DOHH2 (cell line): ENCODE results near the gene WFDC11.
"Not testable (repeated sequence)": the region's sequence is repeated elsewhere in the genome, so short reads cannot be mapped to it uniquely, and the experiment has no call there.

Experiments
- H3F3A ChIP-seq: fragments of 200-600 bp; sonication (generic), shearing (Covaris generic); 2 replicates; pipeline ENCODE4 v1.6.0; 2016; ENCODE audit warnings: antibody characterized with exemption, mild to moderate bottlenecking; ENCODE audit not compliant: control insufficient read depth, insufficient read depth
- H3K27ac ChIP-seq: fragments of 200-600 bp; sonication (generic); 2 replicates; pipeline ENCODE4 v1.5.1; 2014; ENCODE audit warnings: low read depth, mild to moderate bottlenecking, low read length, moderate library complexity
- H3K27me3 ChIP-seq: fragments of 200-600 bp; sonication (generic); 2 replicates; pipeline ENCODE4 v1.6.1; 2014; ENCODE audit warnings: mild to moderate bottlenecking, low read length, mixed read lengths; ENCODE audit not compliant: control insufficient read depth
- H3K36me3 ChIP-seq: fragments of 200-600 bp; sonication (generic); 2 replicates; pipeline ENCODE4 v1.6.1; 2014; ENCODE audit warnings: mild to moderate bottlenecking, low read length, moderate library complexity, mixed read lengths; ENCODE audit not compliant: control insufficient read depth
- H3K4me1 ChIP-seq: fragments of 200-600 bp; sonication (generic); 2 replicates; pipeline ENCODE4 v1.6.1; 2014; ENCODE audit warnings: mild to moderate bottlenecking, low read length, mixed read lengths; ENCODE audit not compliant: control insufficient read depth
- H3K4me2 ChIP-seq: fragments of 200-600 bp; sonication (generic); 2 replicates; pipeline ENCODE4 v1.6.0; 2014; ENCODE audit warnings: mild to moderate bottlenecking, low read length, moderate library complexity
- H3K4me3 ChIP-seq: fragments of 200-600 bp; sonication (generic); 2 replicates; pipeline ENCODE4 v1.5.1; 2014; ENCODE audit warnings: mild to moderate bottlenecking, low read length, mixed read lengths
- H3K79me2 ChIP-seq: fragments of 200-600 bp; sonication (generic); 2 replicates; pipeline ENCODE4 v1.6.1; 2014; ENCODE audit warnings: mild to moderate bottlenecking, low read length, mixed read lengths; ENCODE audit not compliant: control insufficient read depth
- H3K9me2 ChIP-seq: fragments of 200-600 bp; sonication (generic); replicated peaks from 2 replicates; pipeline ENCODE4 v1.6.1; 2014; ENCODE audit warnings: mild to moderate bottlenecking, low read length, mixed read lengths; ENCODE audit not compliant: control insufficient read depth
- H3K9me3 ChIP-seq: fragments of 200-600 bp; sonication (generic); 2 replicates; pipeline ENCODE4 v1.6.1; 2014; ENCODE audit warnings: antibody characterized with exemption, low read length, mixed read lengths; ENCODE audit not compliant: control insufficient read depth, insufficient read depth
- H4K20me1 ChIP-seq: fragments of 200-600 bp; sonication (generic); 2 replicates; pipeline ENCODE4 v1.6.0; 2014; ENCODE audit warnings: low read depth, mild to moderate bottlenecking, antibody characterized with exemption, low read length, moderate library complexity; ENCODE audit not compliant: control insufficient read depth, insufficient read depth
- CTCF ChIP-seq: fragments of 200-600 bp; sonication (generic); IDR thresholded peaks from one replicate; pipeline ENCODE4 v1.5.1; 2014; ENCODE audit warnings: antibody characterized with exemption, mild to moderate bottlenecking, low read depth, low read length; ENCODE audit not compliant: poor library complexity, severe bottlenecking
- EZH2phosphoT487 ChIP-seq: fragments of 200-600 bp; sonication (generic); IDR thresholded peaks from 2 replicates; pipeline ENCODE4 v1.6.1; 2017; ENCODE audit warnings: borderline replicate concordance, mild to moderate bottlenecking, antibody characterized with exemption, low read length, moderate library complexity, mixed read lengths

WFDC11 gene

DNA sequence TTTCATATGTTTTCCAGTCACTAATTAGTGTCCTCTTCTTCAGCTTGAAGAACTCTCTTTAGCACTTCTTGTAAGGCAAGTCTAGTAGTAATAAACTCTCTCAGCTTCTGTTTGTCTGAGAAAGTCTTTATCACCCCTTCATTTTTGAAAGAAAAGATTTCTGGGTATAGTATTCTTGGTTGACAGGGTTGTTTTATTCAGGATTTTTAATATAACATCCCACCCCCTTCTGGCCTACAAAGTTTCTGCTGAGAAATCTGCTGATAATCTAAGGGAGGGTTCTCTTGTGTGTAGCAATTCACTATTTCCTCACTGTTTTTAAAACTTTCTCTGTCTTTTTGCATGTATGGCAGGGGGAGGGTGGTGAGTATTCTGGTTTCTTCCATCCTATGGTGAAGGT lies 9.6 kb upstream of the WFDC11 start:
- no peaks in the 10 kb centered on the region for H3K36me3 ChIP-seq
- no peaks in the 10 kb centered on the region for H3K4me1 ChIP-seq
- no peak overlapping the region for H3K4me2 ChIP-seq
- no peaks in the 10 kb centered on the region for H3F3A ChIP-seq
- peaks cover 6% of the 10 kb centered on the region; the same call in 1 of the 2 replicates for H3K27me3 ChIP-seq
- no peak overlapping the region for H3K4me3 ChIP-seq
- H3K9me3 ChIP-seq = peaks cover 4% of the 10 kb centered on the region; the same call in 1 of the 2 replicates
- no peaks in the 10 kb centered on the region for H3K9me2 ChIP-seq
- no peak overlapping the region for H3K27ac ChIP-seq
- H3K79me2 ChIP-seq = no peaks in the 10 kb centered on the region
- H4K20me1 ChIP-seq = no peaks in the 10 kb centered on the region
- no peak for TF ChIP-seq EZH2phosphoT487
- TF ChIP-seq CTCF = no peak

DNA sequence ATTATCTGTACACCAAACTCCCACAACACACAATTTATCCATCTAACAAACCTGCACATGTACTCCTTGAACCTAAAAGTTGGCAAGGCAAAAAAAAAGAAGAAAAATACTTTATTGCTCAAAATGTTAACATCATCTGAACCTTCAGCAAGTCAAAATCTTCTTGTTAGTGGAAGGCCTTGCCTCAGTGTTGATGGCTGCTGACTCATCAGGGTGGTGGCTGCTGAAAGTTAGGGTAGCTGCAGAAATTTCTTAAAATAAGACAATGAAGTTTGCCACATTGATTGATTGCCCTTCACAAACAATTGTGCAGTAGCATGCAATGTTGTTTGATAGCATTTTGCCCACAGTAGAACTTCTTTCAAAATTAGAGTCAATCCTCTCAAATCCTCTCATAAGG lies 2.7 kb upstream of the WFDC11 start:
- Histone ChIP-seq H3K4me1 (no peaks in the 10 kb centered on the region), H3K36me3 (no peaks in the 10 kb centered on the region), H3K79me2 (no peaks in the 10 kb centered on the region), H4K20me1 (no peaks in the 10 kb centered on the region), H3K4me2 (no peak overlapping the region), H3K9me3 (no peaks in the 10 kb centered on the region), H3K27me3 (peaks cover 6% of the 10 kb centered on the region; the same call in 1 of the 2 replicates), H3K4me3 (no peak overlapping the region), H3K27ac (no peak overlapping the region), H3F3A (no peaks in the 10 kb centered on the region), H3K9me2 (no peaks in the 10 kb centered on the region)
- TF ChIP-seq CTCF (no peak), EZH2phosphoT487 (no peak)

- not testable (repeated sequence) for H3K9me2 ChIP-seq, H3K4me2 ChIP-seq, H3K79me2 ChIP-seq, H3K9me3 ChIP-seq, H3K4me3 ChIP-seq, H3K27me3 ChIP-seq, H3K36me3 ChIP-seq, H3F3A ChIP-seq, H3K4me1 ChIP-seq, H3K27ac ChIP-seq, H4K20me1 ChIP-seq
Measured at GRCh38 chr20:45657038-45657437, 13.0 kb downstream of the WFDC11 start.

- H3K4me3 ChIP-seq, H3K36me3 ChIP-seq, H3K4me1 ChIP-seq, H3K27me3 ChIP-seq, H3F3A ChIP-seq, H3K79me2 ChIP-seq, H3K9me2 ChIP-seq, H3K27ac ChIP-seq, H3K9me3 ChIP-seq, H4K20me1 ChIP-seq, H3K4me2 ChIP-seq: not testable (repeated sequence)
Measured at GRCh38 chr20:45651726-45652125, 18.3 kb downstream of the WFDC11 start.
